Activated CD4-positive, alpha-beta T cell treated with anti-CD3 and anti-CD28 coated beads, Interleukin-2, amount 50 U/mL, for 1 hour (primary cell): Measurements from ENCODE around the gene NDUFB3.
"Not testable (repeated sequence)": the region's sequence is repeated elsewhere in the genome, so short reads cannot be mapped to it uniquely, and the experiment has no call there.

Experiments used
- DNase-seq: peaks from one replicate; pipeline ENCODE4 v3.0.0-alpha.2; 2020

Gene NDUFB3

GRCh38 chr2:201071479-201072200 is at the start of gene NDUFB3, which contains the start of gene HYCC2:
TSS of gene NDUFB3 (plus strand) at chr2:201072001. CDS start at chr2:201078883, 6,882 bp downstream.
TSS of gene HYCC2 (minus strand) at chr2:201071671. CDS start at chr2:201024009, 47,662 bp downstream.
- peak; percentile 89 for DNase-seq

GRCh38 chr2:201024518-201024917 is 47.3 kb upstream of the NDUFB3 start:
- no peak for DNase-seq

- not testable (repeated sequence) for DNase-seq
These were observed 37.4 kb upstream of the NDUFB3 start for GRCh38 chr2:201034355-201034754.

GRCh38 chr2:201038361-201038760 is 33.4 kb upstream of the NDUFB3 start:
- DNase-seq: not testable (repeated sequence)

- no peak for DNase-seq
These were observed 32.9 kb upstream of the NDUFB3 start for GRCh38 chr2:201038855-201039254.

GRCh38 chr2:201040867-201041628 is 30.8 kb upstream of the NDUFB3 start:
- DNase-seq: no peak

- not testable (repeated sequence) for DNase-seq
These were observed 29.4 kb upstream of the NDUFB3 start for GRCh38 chr2:201042451-201042850.

GRCh38 chr2:201043050-201043449 is 28.8 kb upstream of the NDUFB3 start:
- DNase-seq: not testable (repeated sequence)

- DNase-seq: no peak
These were observed 24.9 kb upstream of the NDUFB3 start for GRCh38 chr2:201046881-201047280.

GRCh38 chr2:201049455-201049854 is 22.3 kb upstream of the NDUFB3 start:
- no peak for DNase-seq

- no peak for DNase-seq
These were observed 14.7 kb upstream of the NDUFB3 start for GRCh38 chr2:201057087-201057521.

GRCh38 chr2:201057715-201058248 is 14.0 kb upstream of the NDUFB3 start:
- no peak for DNase-seq

- no peak for DNase-seq
These were observed 12.9 kb upstream of the NDUFB3 start for GRCh38 chr2:201058914-201059313.

- no peak for DNase-seq
These were observed 11.6 kb upstream of the NDUFB3 start for GRCh38 chr2:201059961-201060755.

GRCh38 chr2:201063516-201063915 is 8.3 kb upstream of the NDUFB3 start:
- DNase-seq: not testable (repeated sequence)

GRCh38 chr2:201064797-201065329 is 6.9 kb upstream of the NDUFB3 start:
- DNase-seq: no peak

- no peak for DNase-seq
These were observed 788 bp upstream of the NDUFB3 start for GRCh38 chr2:201070948-201071478.

- no peak for DNase-seq
These were observed 365 bp downstream of the NDUFB3 start for GRCh38 chr2:201072201-201072530.

- DNase-seq: no peak
These were observed 1.3 kb downstream of the NDUFB3 start for GRCh38 chr2:201073071-201073470.

GRCh38 chr2:201074996-201075395 is 3.2 kb downstream of the NDUFB3 start:
- DNase-seq: no peak

- no peak for DNase-seq
These were observed 13.1 kb downstream of the NDUFB3 start for GRCh38 chr2:201084863-201085262.

- no peak for DNase-seq
These were observed 18.8 kb downstream of the NDUFB3 start for GRCh38 chr2:201090574-201090973.
